ENCODE measurements around the gene STK11.

Gene STK11

GRCh38 chr19:1210227-1210538 is 4.6 kb downstream of the STK11 start:
- DNase-seq: no peak

- DNase-seq: no peak
Measured at GRCh38 chr19:1211494-1212234, 6.1 kb downstream of the STK11 start.

- DNase-seq: no peak
Measured at GRCh38 chr19:1213391-1214286, 8.1 kb downstream of the STK11 start.

- DNase-seq: no peak
Measured at GRCh38 chr19:1214299-1214861, 8.8 kb downstream of the STK11 start.

GRCh38 chr19:1214862-1215731 is 9.5 kb downstream of the STK11 start:
- DNase-seq: no peak

GRCh38 chr19:1216756-1217155 is 11.2 kb downstream of the STK11 start:
- DNase-seq: no peak

- no peak for DNase-seq
Measured at GRCh38 chr19:1217366-1217765, 11.8 kb downstream of the STK11 start.

- DNase-seq: no peak
Measured at GRCh38 chr19:1218751-1219567, 13.4 kb downstream of the STK11 start.

GRCh38 chr19:1219786-1220476 is 14.4 kb downstream of the STK11 start:
- no peak for DNase-seq

GRCh38 chr19:1220477-1220930 is 14.9 kb downstream of the STK11 start:
- DNase-seq: no peak

- no peak for DNase-seq
Measured at GRCh38 chr19:1220976-1221903, 15.7 kb downstream of the STK11 start.

GRCh38 chr19:1221904-1222255 is 16.3 kb downstream of the STK11 start:
- DNase-seq: no peak

- no peak for DNase-seq
Measured at GRCh38 chr19:1222394-1222793, 16.8 kb downstream of the STK11 start.

GRCh38 chr19:1223018-1223855 is 17.7 kb downstream of the STK11 start:
- DNase-seq: no peak

- DNase-seq: no peak
Measured at GRCh38 chr19:1224047-1224825, 18.7 kb downstream of the STK11 start.

- DNase-seq: no peak
Measured at GRCh38 chr19:1224847-1225246, 19.3 kb downstream of the STK11 start.

- no peak for DNase-seq
Measured at GRCh38 chr19:1225440-1226226, 20.1 kb downstream of the STK11 start.

- DNase-seq: no peak
Measured at GRCh38 chr19:1226227-1226518, 20.6 kb downstream of the STK11 start.

All from activated CD4-positive, alpha-beta T cell treated with anti-CD3 and anti-CD28 coated beads for 1 hour (primary cell).